ENCODE results near the gene DUSP2. TPM values are rescaled to one million over a fixed set of nuclear protein-coding genes. Genes with fewer than 3 reads are reported as not detected.

The DUSP2 gene
- total and polyA plus RNA-seq, 10 of the 15 experiments (the other 5 are each of a cell fraction or from before 2014, with no cell fraction given) = 9.7 to 212 (median 57.2) TPM

- TF ChIP-seq, protein P1, sequence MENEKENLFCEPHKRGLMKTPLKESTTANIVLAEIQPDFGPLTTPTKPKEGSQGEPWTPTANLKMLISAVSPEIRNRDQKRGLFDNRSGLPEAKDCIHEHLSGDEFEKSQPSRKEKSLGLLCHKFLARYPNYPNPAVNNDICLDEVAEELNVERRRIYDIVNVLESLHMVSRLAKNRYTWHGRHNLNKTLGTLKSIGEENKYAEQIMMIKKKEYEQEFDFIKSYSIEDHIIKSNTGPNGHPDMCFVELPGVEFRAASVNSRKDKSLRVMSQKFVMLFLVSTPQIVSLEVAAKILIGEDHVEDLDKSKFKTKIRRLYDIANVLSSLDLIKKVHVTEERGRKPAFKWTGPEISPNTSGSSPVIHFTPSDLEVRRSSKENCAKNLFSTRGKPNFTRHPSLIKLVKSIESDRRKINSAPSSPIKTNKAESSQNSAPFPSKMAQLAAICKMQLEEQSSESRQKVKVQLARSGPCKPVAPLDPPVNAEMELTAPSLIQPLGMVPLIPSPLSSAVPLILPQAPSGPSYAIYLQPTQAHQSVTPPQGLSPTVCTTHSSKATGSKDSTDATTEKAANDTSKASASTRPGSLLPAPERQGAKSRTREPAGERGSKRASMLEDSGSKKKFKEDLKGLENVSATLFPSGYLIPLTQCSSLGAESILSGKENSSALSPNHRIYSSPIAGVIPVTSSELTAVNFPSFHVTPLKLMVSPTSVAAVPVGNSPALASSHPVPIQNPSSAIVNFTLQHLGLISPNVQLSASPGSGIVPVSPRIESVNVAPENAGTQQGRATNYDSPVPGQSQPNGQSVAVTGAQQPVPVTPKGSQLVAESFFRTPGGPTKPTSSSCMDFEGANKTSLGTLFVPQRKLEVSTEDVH (IDR thresholded peaks at IDR 0.05; ENCODE audit: low read depth, partially characterized antibody) = no peak
- TF ChIP-seq ZNF24 (IDR thresholded peaks at IDR 0.05) (no peak), CBFB (IDR thresholded peaks at IDR 0.05; ENCODE audit: low read depth) (no peak), SREBF2 (IDR thresholded peaks at IDR 0.05; ENCODE audit: low read length) (no peak), ATF7 (IDR thresholded peaks at IDR 0.05; ENCODE audit: low read depth) (no peak), GATAD2B (conservative IDR thresholded peaks at IDR 0.05; ENCODE audit: low read depth) (no peak), RAD21 (IDR thresholded peaks at IDR 0.05; ENCODE audit: insufficient read depth, low read depth, low read length) (no peak)
- TF ChIP-seq, protein P2, sequence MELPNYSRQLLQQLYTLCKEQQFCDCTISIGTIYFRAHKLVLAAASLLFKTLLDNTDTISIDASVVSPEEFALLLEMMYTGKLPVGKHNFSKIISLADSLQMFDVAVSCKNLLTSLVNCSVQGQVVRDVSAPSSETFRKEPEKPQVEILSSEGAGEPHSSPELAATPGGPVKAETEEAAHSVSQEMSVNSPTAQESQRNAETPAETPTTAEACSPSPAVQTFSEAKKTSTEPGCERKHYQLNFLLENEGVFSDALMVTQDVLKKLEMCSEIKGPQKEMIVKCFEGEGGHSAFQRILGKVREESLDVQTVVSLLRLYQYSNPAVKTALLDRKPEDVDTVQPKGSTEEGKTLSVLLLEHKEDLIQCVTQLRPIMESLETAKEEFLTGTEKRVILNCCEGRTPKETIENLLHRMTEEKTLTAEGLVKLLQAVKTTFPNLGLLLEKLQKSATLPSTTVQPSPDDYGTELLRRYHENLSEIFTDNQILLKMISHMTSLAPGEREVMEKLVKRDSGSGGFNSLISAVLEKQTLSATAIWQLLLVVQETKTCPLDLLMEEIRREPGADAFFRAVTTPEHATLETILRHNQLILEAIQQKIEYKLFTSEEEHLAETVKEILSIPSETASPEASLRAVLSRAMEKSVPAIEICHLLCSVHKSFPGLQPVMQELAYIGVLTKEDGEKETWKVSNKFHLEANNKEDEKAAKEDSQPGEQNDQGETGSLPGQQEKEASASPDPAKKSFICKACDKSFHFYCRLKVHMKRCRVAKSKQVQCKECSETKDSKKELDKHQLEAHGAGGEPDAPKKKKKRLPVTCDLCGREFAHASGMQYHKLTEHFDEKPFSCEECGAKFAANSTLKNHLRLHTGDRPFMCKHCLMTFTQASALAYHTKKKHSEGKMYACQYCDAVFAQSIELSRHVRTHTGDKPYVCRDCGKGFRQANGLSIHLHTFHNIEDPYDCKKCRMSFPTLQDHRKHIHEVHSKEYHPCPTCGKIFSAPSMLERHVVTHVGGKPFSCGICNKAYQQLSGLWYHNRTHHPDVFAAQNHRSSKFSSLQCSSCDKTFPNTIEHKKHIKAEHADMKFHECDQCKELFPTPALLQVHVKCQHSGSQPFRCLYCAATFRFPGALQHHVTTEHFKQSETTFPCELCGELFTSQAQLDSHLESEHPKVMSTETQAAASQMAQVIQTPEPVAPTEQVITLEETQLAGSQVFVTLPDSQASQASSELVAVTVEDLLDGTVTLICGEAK (IDR thresholded peaks at IDR 0.05; ENCODE audit: borderline replicate concordance) = no peak
These were observed 29.4 kb downstream of the DUSP2 start (continued) for GRCh38 chr2:96115631-96116423.

All from GM12878 (cell line).